H1 (cell line): ENCODE results near the gene IL3. TPM values are rescaled to one million over a fixed set of nuclear protein-coding genes. Genes with fewer than 3 reads are reported as not detected.

ENCODE experiments used
- CTCF ChIA-PET: fragments of 300-600 bp; sonication (Branson Sonifier 250); formaldehyde crosslinking; loops from one replicate; lab custom pipeline; 2021; ENCODE audit not compliant: partially characterized antibody; lab: Charles Lee
- POLR2A ChIA-PET: fragments of 300-600 bp; sonication (Branson Sonifier 250); formaldehyde crosslinking; loops from one replicate; lab custom pipeline; 2021; ENCODE audit warnings: inconsistent platforms; ENCODE audit not compliant: partially characterized antibody; lab: Charles Lee
- DNase-seq, 2 experiments: peaks; one replicate each; pipeline versions ENCODE4 v3.0.0 to v3.0.0-alpha.2; 2010 to 2022; ENCODE audit warnings: low spot score in 2 of 2, low read depth in 1 of 2, mixed read lengths in 1 of 2
- FAIRE-seq: peaks from 2 replicates; lab custom pipeline; 2011; peaks lifted over from hg19 to GRCh38; lab: Jason Lieb, UNC
- H2AFZ ChIP-seq: 2 replicates; pipeline ENCODE4 v1.8.1; 2012; ENCODE audit warnings: low read length, inconsistent platforms
- H2AK5ac ChIP-seq: 2 replicates; pipeline ENCODE4 v1.6.1; 2013; ENCODE audit warnings: low read depth, low read length
- H2BK120ac ChIP-seq: replicated peaks from 2 replicates; pipeline ENCODE3; 2013; ENCODE audit warnings: low read depth, low read length, inconsistent platforms
- H2BK12ac ChIP-seq: 2 replicates; pipeline ENCODE4 v1.6.1; 2013; ENCODE audit warnings: low read depth, low read length
- H2BK15ac ChIP-seq: 2 replicates; pipeline ENCODE4 v1.6.1; 2013; ENCODE audit warnings: low read length
- H2BK20ac ChIP-seq: 2 replicates; pipeline ENCODE4 v1.6.1; 2013; ENCODE audit warnings: low read length
- H2BK5ac ChIP-seq: 2 replicates; pipeline ENCODE4 v1.6.1; 2013; ENCODE audit warnings: low read depth, low read length
- H3K14ac ChIP-seq: 2 replicates; pipeline ENCODE4 v1.6.1; 2013; ENCODE audit warnings: inconsistent platforms; ENCODE audit not compliant: insufficient read length
- H3K18ac ChIP-seq: 2 replicates; pipeline ENCODE4 v1.6.1; 2013; ENCODE audit warnings: low read length; ENCODE audit errors: extremely low read depth
- H3K23ac ChIP-seq: 2 replicates; pipeline ENCODE4 v1.6.1; 2013; ENCODE audit warnings: inconsistent platforms; ENCODE audit not compliant: insufficient read length
- H3K23me2 ChIP-seq: 2 replicates; pipeline ENCODE4 v1.6.1; 2013; ENCODE audit warnings: low read depth, low read length
- H3K27ac ChIP-seq: 2 replicates; pipeline ENCODE4 v1.6.1; 2011; ENCODE audit warnings: low read depth, low read length, inconsistent platforms
- H3K27me3 ChIP-seq, 4 experiments: replicated peaks in 1 of 4; 1 replicate in 1 of 4; 2 replicates in 3 of 4; pipeline versions ENCODE4 v1.6.1 to v1.8.1; 2011 to 2013; ENCODE audit warnings: low read length in 3 of 4, mild to moderate bottlenecking in 3 of 4, inconsistent platforms in 2 of 4, mixed read lengths in 2 of 4, moderate library complexity in 1 of 4; ENCODE audit not compliant: control insufficient read depth in 3 of 4, insufficient read depth in 3 of 4; ENCODE audit errors: extremely low read depth in 1 of 4
- H3K36me3 ChIP-seq, 4 experiments: 2 replicates each; pipeline versions ENCODE4 v1.6.1 to v1.8.1; 2011 to 2013; ENCODE audit warnings: mild to moderate bottlenecking in 4 of 4, low read length in 3 of 4, moderate library complexity in 2 of 4, control low read depth in 1 of 4, inconsistent platforms in 1 of 4; ENCODE audit not compliant: insufficient read depth in 4 of 4, control insufficient read depth in 2 of 4
- H3K4ac ChIP-seq: replicated peaks from 2 replicates; pipeline ENCODE3; 2013; ENCODE audit warnings: low read length, low read depth, mixed read lengths, inconsistent platforms; ENCODE audit not compliant: insufficient read length
- H3K4me1 ChIP-seq, 4 experiments: replicated peaks in 1 of 4; 1 replicate in 1 of 4; 2 replicates in 3 of 4; pipeline versions ENCODE4 v1.6.1 to v1.8.1; 2011 to 2013; ENCODE audit warnings: low read length in 3 of 4, inconsistent platforms in 2 of 4, mixed read lengths in 1 of 4; ENCODE audit not compliant: insufficient read depth in 4 of 4, control insufficient read depth in 3 of 4
- H3K4me2 ChIP-seq, 2 experiments: 2 replicates each; pipeline versions ENCODE4 v1.6.1 to v1.8.1; 2011 to 2013; ENCODE audit warnings: low read depth in 2 of 2, low read length in 2 of 2, control low read depth in 1 of 2, inconsistent platforms in 1 of 2, mild to moderate bottlenecking in 1 of 2; ENCODE audit not compliant: insufficient read depth in 1 of 2
- H3K4me3 ChIP-seq, 4 experiments: fragments of 200-600, 300-600 bp in 1 of 4; sonication (generic), shearing (Covaris generic), sonication (Bioruptor Twin) in 1 of 4; 2 replicates each; pipeline versions ENCODE4 v1.5.1 to v1.8.1; 2011 to 2016; ENCODE audit warnings: low read length in 4 of 4, low read depth in 3 of 4, control low read depth in 2 of 4, inconsistent platforms in 2 of 4, mild to moderate bottlenecking in 2 of 4, mixed read lengths in 1 of 4, moderate library complexity in 1 of 4; ENCODE audit not compliant: insufficient read depth in 2 of 4; ENCODE audit errors: extremely low read depth in 1 of 4
- H3K56ac ChIP-seq: replicated peaks from 2 replicates; pipeline ENCODE3; 2013; ENCODE audit warnings: low read depth, mild to moderate bottlenecking, mixed read lengths, low read length, inconsistent platforms; ENCODE audit not compliant: insufficient read length
- H3K79me1 ChIP-seq: 2 replicates; pipeline ENCODE4 v1.6.1; 2013; ENCODE audit warnings: low read depth, low read length, control low read depth
- H3K79me2 ChIP-seq, 2 experiments: 2 replicates each; pipeline versions ENCODE4 v1.6.1 to v1.8.1; 2012 to 2013; ENCODE audit warnings: low read length in 2 of 2, mild to moderate bottlenecking in 2 of 2, inconsistent platforms in 1 of 2; ENCODE audit not compliant: insufficient read depth in 2 of 2, control insufficient read depth in 1 of 2
- H3K9ac ChIP-seq, 4 experiments: replicated peaks in 1 of 4; 1 replicate in 1 of 4; 2 replicates in 3 of 4; pipeline versions ENCODE4 v1.6.1 to v1.8.1; 2011 to 2013; ENCODE audit warnings: low read depth in 3 of 4, low read length in 3 of 4, control low read depth in 2 of 4, mild to moderate bottlenecking in 2 of 4, moderate library complexity in 2 of 4, inconsistent platforms in 1 of 4; ENCODE audit errors: extremely low read depth in 1 of 4
- H3K9me3 ChIP-seq, 2 experiments: 2 replicates each; pipeline versions ENCODE4 v1.6.1 to v1.8.1; 2012 to 2013; ENCODE audit warnings: mild to moderate bottlenecking in 2 of 2, moderate library complexity in 2 of 2, control low read depth in 1 of 2, inconsistent platforms in 1 of 2, low read depth in 1 of 2, low read length in 1 of 2, mixed read lengths in 1 of 2; ENCODE audit not compliant: insufficient read depth in 2 of 2
- H4K20me1 ChIP-seq, 2 experiments: replicated peaks in 1 of 2; 2 replicates each; pipeline versions ENCODE3 to v1.8.1; 2011 to 2013; ENCODE audit warnings: inconsistent platforms in 2 of 2, low read length in 2 of 2, mild to moderate bottlenecking in 1 of 2; ENCODE audit not compliant: insufficient read depth in 2 of 2, control insufficient read depth in 1 of 2
- H4K5ac ChIP-seq: 2 replicates; pipeline ENCODE4 v1.6.1; 2013; ENCODE audit warnings: low read length, low read depth, mixed read lengths, inconsistent platforms; ENCODE audit not compliant: insufficient read length
- H4K8ac ChIP-seq: 2 replicates; pipeline ENCODE4 v1.8.0; 2013; ENCODE audit warnings: mild to moderate bottlenecking, moderate library complexity, low read length, inconsistent platforms; ENCODE audit not compliant: insufficient read depth; ENCODE audit errors: extremely low read depth
- H4K91ac ChIP-seq: replicated peaks from 2 replicates; pipeline ENCODE3; 2013; ENCODE audit warnings: low read length, mixed read lengths, inconsistent platforms; ENCODE audit not compliant: insufficient read length
- FOSL1 ChIP-seq: IDR thresholded peaks from 2 replicates; pipeline ENCODE4 v1.6.1; 2011; ENCODE audit warnings: mild to moderate bottlenecking, low read depth, low read length, moderate library complexity; ENCODE audit not compliant: insufficient read depth
- HDAC6 ChIP-seq: IDR thresholded peaks from one replicate; pipeline ENCODE4 v1.7.1; 2012; ENCODE audit warnings: low read depth, mild to moderate bottlenecking, inconsistent platforms, low read length, moderate library complexity
- KDM5A ChIP-seq: fragments of 200-600 bp; IDR thresholded peaks from 2 replicates; pipeline ENCODE4 v1.7.1; 2012; ENCODE audit warnings: mild to moderate bottlenecking, low read length, inconsistent platforms, mixed read lengths
- POLR2A ChIP-seq, 2 experiments: IDR thresholded peaks; 1 replicate in 1 of 2; 2 replicates in 1 of 2; pipeline ENCODE4 v1.6.1; 2011; ENCODE audit warnings: low read depth in 2 of 2, low read length in 2 of 2, mild to moderate bottlenecking in 2 of 2; ENCODE audit errors: control extremely low read depth in 1 of 2
- POU5F1 ChIP-seq: IDR thresholded peaks from 2 replicates; pipeline ENCODE4 v1.6.1; 2011; ENCODE audit warnings: low read depth, mild to moderate bottlenecking, low read length, moderate library complexity
- SIN3A ChIP-seq, 2 experiments: IDR thresholded peaks in 1 of 2; conservative IDR thresholded peaks in 1 of 2; 2 replicates each; pipeline ENCODE4 v1.6.1; 2011 to 2012; ENCODE audit warnings: low read length in 2 of 2, improper control_type of control experiment in 1 of 2, low read depth in 1 of 2, mild to moderate bottlenecking in 1 of 2
- SRF ChIP-seq: IDR thresholded peaks from 2 replicates; pipeline ENCODE4 v1.6.1; 2011; ENCODE audit warnings: mild to moderate bottlenecking, low read depth, low read length, moderate library complexity
- TAF7 ChIP-seq: optimal IDR thresholded peaks from 2 replicates; pipeline ENCODE3; 2011; ENCODE audit warnings: low read depth, mild to moderate bottlenecking, inconsistent platforms, low read length, moderate library complexity, borderline replicate concordance
- WGBS, 2 experiments: shearing (Covaris generic) in 1 of 2; methylation state at CpG; one replicate each; pipeline versions ENCODE4 v1.1.6 to v1.1.7; 2013 to 2015; ENCODE audit warnings: low lambda C conversion rate in 2 of 2, mixed read lengths in 2 of 2, inconsistent platforms in 1 of 2, low coverage in 1 of 2, missing lambda C conversion rate in 1 of 2; ENCODE audit not compliant: insufficient replicate concordance in 2 of 2, insufficient coverage in 1 of 2, insufficient read length in 1 of 2; ENCODE audit errors: extremely low coverage in 1 of 2, missing lambda C conversion rate in 1 of 2; 5-methylcytosine and 5-hydroxymethylcytosine counted together
- polyA plus RNA-seq, 7 experiments: library from polyadenylated mRNA; depleted of rRNA in 3 of 7; stranded (reverse) in 5 of 7; unstranded in 2 of 7; fragments of >200 nt in 5 of 7; fragments of 200-250 nt in 2 of 7; gene quantifications; 1 replicate in 5 of 7; 2 replicates in 1 of 7; 4 replicates in 1 of 7; pipeline versions ENCODE4 v1.2.1 to v1.2.3, GENCODE V29; 2011 to 2013; ENCODE audit warnings: missing spikeins in 2 of 7, mixed read lengths in 2 of 7
- total RNA-seq: library from RNA; stranded (reverse); fragmentation: NEBNext Ultra II Directional; extraction: Animal tissue kit (Norgen Biotek cat#: 25700); gene quantifications from 2 replicates; pipeline ENCODE4 v1.2.1, GENCODE V29; 2021
- TF ChIP-seq, protein P1 (sequence below): IDR thresholded peaks from 2 replicates; pipeline ENCODE4 v1.6.1; 2012; ENCODE audit warnings: low read length, inconsistent platforms
- TF ChIP-seq, protein P2 (sequence below): IDR thresholded peaks from 2 replicates; pipeline ENCODE4 v1.6.1; 2011; ENCODE audit warnings: low read depth, mild to moderate bottlenecking, low read length; ENCODE audit not compliant: insufficient read depth

The IL3 gene
- total and polyA plus RNA-seq, 2 of the 8 experiments (the other 6 are each of a cell fraction or from before 2014, with no cell fraction given): not detected

DNA sequence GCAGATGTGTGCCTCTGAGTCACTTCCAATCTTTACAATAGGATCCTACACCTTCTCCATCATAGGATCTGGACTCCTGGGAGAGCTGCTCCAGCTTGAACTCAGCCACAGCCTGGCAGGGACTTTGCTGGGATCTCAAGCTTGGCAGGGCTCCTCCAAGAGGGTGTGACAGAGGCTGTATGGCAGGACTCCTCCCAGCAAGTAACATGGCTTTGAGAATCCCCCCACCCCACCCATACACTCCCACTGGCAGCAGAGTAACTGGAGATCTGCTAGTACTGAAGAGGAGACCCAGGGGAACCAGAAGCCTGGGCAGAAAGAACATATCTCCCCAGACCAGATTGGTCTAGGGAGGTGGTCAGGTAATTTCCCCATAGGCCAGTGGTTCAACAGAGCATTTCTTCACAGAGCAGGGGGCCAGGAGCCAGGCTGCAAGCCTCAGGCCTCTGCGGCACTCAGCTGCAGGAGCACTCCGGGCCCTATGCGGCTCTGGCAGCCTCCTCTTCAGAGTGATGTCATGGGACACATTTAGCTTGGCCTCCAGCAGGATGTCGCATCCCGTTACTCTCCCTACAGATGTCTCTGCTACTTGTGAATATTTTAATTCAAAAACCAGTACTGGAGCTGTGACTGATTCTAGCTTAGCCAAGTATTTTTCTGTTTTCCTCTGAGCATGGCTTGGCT, 47.3 kb upstream of the IL3 start:
- CTCF ChIA-PET: interaction anchor here (1.0 to 2.1 kb wide), 5 partner anchors 12 to 493 kb away, joined by 3 to 18 read pairs (median 3); no protein-coding TSS in a partner anchor
- Histone ChIP-seq H3K79me1 (no peaks in the 10 kb centered on the region; the same call in 1 of the 2 replicates), H4K20me1 (peaks cover 4 to 11% of the 10 kb centered on the region in 2 experiments), H3K4me1 (peaks cover 0 to 20% (median 7%) of the 10 kb centered on the region in 4 experiments; a peak in 6 of 7 replicates), H3K27me3 (peaks cover 5 to 23% (median 18%) of the 10 kb centered on the region in 4 experiments), H3K36me3 (no peaks in the 10 kb centered on the region), H3K27ac (no peak overlapping the region), H2BK15ac (no peak overlapping the region), H2BK20ac (no peak overlapping the region), H2BK12ac (no peak overlapping the region), H3K4ac (no peak overlapping the region), H3K9me3 (no peaks in the 10 kb centered on the region), H3K56ac (no peak overlapping the region), H2BK5ac (no peak overlapping the region), H2BK120ac (no peak overlapping the region), H3K4me3 (no peak overlapping the region), H2AK5ac (no peak overlapping the region), H4K5ac (no peak overlapping the region), H4K8ac (no peak overlapping the region), H3K9ac (no peak overlapping the region), H4K91ac (no peak overlapping the region), H3K14ac (no peak overlapping the region), H3K18ac (no peak overlapping the region), H3K23me2 (peaks cover 12% of the 10 kb centered on the region; the same call in 1 of the 2 replicates), H3K79me2 (no peaks in the 10 kb centered on the region), H2AFZ (no peak overlapping the region), H3K4me2 (no peak overlapping the region; a peak in 1 of 4 replicates), H3K23ac (no peak overlapping the region)
- POLR2A ChIA-PET: no interaction called here
- FAIRE-seq (no peak), DNase-seq (peak in 1 of 2 experiments; percentile 27)
- WGBS, 2 experiments: 93% methylated on average over 5 of the region's 5 CpGs; no CpG with 5 or more reads in 1 of the 2 experiments
- TF ChIP-seq KDM5A: no peak
- no peak for TF ChIP-seq TAF7
- TF ChIP-seq FOSL1: no peak
- TF ChIP-seq POLR2A (IDR thresholded peaks at IDR 0.05; ENCODE audit: control extremely low read depth in 1 of 2, low read depth in 2 of 2, low read length in 2 of 2): no peak
- TF ChIP-seq, protein P1, sequence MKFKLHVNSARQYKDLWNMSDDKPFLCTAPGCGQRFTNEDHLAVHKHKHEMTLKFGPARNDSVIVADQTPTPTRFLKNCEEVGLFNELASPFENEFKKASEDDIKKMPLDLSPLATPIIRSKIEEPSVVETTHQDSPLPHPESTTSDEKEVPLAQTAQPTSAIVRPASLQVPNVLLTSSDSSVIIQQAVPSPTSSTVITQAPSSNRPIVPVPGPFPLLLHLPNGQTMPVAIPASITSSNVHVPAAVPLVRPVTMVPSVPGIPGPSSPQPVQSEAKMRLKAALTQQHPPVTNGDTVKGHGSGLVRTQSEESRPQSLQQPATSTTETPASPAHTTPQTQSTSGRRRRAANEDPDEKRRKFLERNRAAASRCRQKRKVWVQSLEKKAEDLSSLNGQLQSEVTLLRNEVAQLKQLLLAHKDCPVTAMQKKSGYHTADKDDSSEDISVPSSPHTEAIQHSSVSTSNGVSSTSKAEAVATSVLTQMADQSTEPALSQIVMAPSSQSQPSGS: no peak
- no peak for TF ChIP-seq POU5F1
- no peak for TF ChIP-seq HDAC6
- TF ChIP-seq, protein P2, sequence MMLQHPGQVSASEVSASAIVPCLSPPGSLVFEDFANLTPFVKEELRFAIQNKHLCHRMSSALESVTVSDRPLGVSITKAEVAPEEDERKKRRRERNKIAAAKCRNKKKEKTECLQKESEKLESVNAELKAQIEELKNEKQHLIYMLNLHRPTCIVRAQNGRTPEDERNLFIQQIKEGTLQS: no peak
- no peak for TF ChIP-seq SRF
- no peak for TF ChIP-seq SIN3A (conservative IDR thresholded peaks at IDR 0.05 in 1 of 2, IDR thresholded peaks at IDR 0.05 in 1 of 2; ENCODE audit: low read depth in 1 of 2, low read length in 2 of 2)
